HL-60 (cell line): ENCODE results near the gene COPZ2.

Experiments used
- GABPA ChIP-seq: IDR thresholded peaks from 2 replicates; pipeline ENCODE4 v1.6.1; 2012; ENCODE audit warnings: low read depth
- POLR2AphosphoS5 ChIP-seq: IDR thresholded peaks from 2 replicates; pipeline ENCODE4 v1.6.1; 2012; ENCODE audit warnings: low read depth
- SPI1 ChIP-seq: IDR thresholded peaks from 2 replicates; pipeline ENCODE4 v1.6.1; 2012; ENCODE audit warnings: low read depth, mild to moderate bottlenecking, borderline replicate concordance
- TF ChIP-seq, protein P1 (sequence below): IDR thresholded peaks from one replicate; pipeline ENCODE4 v1.5.1; 2011; ENCODE audit warnings: low read length, control low read depth, inconsistent platforms; ENCODE audit not compliant: insufficient read depth
- TF ChIP-seq, protein P2 (sequence below): IDR thresholded peaks from 2 replicates; pipeline ENCODE4 v1.6.1; 2012; ENCODE audit warnings: low read depth; ENCODE audit not compliant: insufficient replicate concordance

DNA sequence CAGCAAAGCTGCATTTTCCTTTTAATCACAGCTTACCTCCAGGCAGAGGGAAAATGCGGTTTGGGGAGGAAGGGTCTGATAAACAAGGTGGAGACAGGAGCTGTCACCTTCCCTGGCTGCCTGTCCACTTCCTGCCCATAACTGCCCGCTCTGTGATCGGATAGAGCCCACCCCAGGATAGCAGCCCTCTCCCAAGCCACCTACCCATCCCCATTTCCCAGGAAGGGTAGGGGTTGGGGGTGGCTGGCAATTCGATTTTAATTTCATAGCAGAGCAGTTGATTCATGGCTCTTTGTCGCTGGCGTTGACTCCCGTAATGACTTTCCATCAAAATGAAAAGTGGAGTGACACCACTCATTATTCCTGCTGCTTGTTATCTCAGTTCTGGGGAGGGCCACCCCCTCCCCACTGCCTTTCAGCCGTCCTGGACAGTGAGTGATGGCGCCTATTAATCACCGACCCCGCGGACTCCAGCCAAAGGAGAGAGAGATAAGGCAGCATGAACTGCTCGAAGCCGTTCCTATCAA lies 55.4 kb downstream of the COPZ2 start:
- TF ChIP-seq, protein P1, sequence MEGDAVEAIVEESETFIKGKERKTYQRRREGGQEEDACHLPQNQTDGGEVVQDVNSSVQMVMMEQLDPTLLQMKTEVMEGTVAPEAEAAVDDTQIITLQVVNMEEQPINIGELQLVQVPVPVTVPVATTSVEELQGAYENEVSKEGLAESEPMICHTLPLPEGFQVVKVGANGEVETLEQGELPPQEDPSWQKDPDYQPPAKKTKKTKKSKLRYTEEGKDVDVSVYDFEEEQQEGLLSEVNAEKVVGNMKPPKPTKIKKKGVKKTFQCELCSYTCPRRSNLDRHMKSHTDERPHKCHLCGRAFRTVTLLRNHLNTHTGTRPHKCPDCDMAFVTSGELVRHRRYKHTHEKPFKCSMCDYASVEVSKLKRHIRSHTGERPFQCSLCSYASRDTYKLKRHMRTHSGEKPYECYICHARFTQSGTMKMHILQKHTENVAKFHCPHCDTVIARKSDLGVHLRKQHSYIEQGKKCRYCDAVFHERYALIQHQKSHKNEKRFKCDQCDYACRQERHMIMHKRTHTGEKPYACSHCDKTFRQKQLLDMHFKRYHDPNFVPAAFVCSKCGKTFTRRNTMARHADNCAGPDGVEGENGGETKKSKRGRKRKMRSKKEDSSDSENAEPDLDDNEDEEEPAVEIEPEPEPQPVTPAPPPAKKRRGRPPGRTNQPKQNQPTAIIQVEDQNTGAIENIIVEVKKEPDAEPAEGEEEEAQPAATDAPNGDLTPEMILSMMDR, result no peak
- TF ChIP-seq POLR2AphosphoS5 (no peak), GABPA (no peak), SPI1 (no peak)
- TF ChIP-seq, protein P2, sequence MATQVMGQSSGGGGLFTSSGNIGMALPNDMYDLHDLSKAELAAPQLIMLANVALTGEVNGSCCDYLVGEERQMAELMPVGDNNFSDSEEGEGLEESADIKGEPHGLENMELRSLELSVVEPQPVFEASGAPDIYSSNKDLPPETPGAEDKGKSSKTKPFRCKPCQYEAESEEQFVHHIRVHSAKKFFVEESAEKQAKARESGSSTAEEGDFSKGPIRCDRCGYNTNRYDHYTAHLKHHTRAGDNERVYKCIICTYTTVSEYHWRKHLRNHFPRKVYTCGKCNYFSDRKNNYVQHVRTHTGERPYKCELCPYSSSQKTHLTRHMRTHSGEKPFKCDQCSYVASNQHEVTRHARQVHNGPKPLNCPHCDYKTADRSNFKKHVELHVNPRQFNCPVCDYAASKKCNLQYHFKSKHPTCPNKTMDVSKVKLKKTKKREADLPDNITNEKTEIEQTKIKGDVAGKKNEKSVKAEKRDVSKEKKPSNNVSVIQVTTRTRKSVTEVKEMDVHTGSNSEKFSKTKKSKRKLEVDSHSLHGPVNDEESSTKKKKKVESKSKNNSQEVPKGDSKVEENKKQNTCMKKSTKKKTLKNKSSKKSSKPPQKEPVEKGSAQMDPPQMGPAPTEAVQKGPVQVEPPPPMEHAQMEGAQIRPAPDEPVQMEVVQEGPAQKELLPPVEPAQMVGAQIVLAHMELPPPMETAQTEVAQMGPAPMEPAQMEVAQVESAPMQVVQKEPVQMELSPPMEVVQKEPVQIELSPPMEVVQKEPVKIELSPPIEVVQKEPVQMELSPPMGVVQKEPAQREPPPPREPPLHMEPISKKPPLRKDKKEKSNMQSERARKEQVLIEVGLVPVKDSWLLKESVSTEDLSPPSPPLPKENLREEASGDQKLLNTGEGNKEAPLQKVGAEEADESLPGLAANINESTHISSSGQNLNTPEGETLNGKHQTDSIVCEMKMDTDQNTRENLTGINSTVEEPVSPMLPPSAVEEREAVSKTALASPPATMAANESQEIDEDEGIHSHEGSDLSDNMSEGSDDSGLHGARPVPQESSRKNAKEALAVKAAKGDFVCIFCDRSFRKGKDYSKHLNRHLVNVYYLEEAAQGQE, result no peak
